SU-DHL-6 (cell line): ENCODE measurements around the gene KRT31.

Experiments used
- CTCF ChIP-seq: fragments of 200-600 bp; sonication (generic); IDR thresholded peaks from one replicate; pipeline ENCODE4 v1.5.1; 2017; ENCODE audit warnings: antibody characterized with exemption, mild to moderate bottlenecking, low read length, moderate library complexity; ENCODE audit not compliant: insufficient read depth, poor library complexity, severe bottlenecking
- EZH2phosphoT487 ChIP-seq: fragments of 200-600 bp; sonication (generic), shearing (Covaris generic); conservative IDR thresholded peaks from 2 replicates; pipeline ENCODE4 v1.6.1; 2018; ENCODE audit warnings: mild to moderate bottlenecking, antibody characterized with exemption, low read length, moderate library complexity, mixed read lengths

GRCh38 chr17:41354536-41354935, 42.9 kb downstream of the KRT31 start:
- TF ChIP-seq CTCF (no peak), EZH2phosphoT487 (no peak)
